SK-N-SH treated with all-trans-retinoic acid at 6 μM for 48 hours (cell line): Measurements from ENCODE around the gene DPYSL3.

Experiments
- ATAC-seq: fragments of 200-7000 bp; cut with Tn5 transposase; 3 replicates; pipeline ENCODE4 v1.9.1; 2020; ENCODE audit warnings: mild to moderate bottlenecking, moderate library complexity
- BACH2 ChIP-seq: fragments of 250-450 bp; sonication (Bioruptor Pico); IDR thresholded peaks from 2 replicates; pipeline ENCODE4 v1.9.0; 2021; ENCODE audit warnings: mild to moderate bottlenecking, borderline replicate concordance
- CSDC2 ChIP-seq: fragments of 250-450 bp; sonication (Bioruptor Pico); IDR thresholded peaks from 2 replicates; pipeline ENCODE4 v1.5.0; 2020; ENCODE audit warnings: mild to moderate bottlenecking, moderate library complexity
- ESRRG ChIP-seq: fragments of 250-450 bp; sonication (Bioruptor Pico); IDR thresholded peaks from 2 replicates; pipeline ENCODE4 v1.6.1; 2021; ENCODE audit warnings: mild to moderate bottlenecking
- GLIS3 ChIP-seq: fragments of 250-450 bp; sonication (Bioruptor Pico); IDR thresholded peaks from 2 replicates; pipeline ENCODE4 v1.5.0; 2020; ENCODE audit warnings: mild to moderate bottlenecking, moderate library complexity
- ISL1 ChIP-seq: fragments of 250-450 bp; sonication (Bioruptor Pico); IDR thresholded peaks from 2 replicates; pipeline ENCODE4 v2.1.2; 2022; ENCODE audit warnings: mild to moderate bottlenecking, moderate library complexity
- PPARA ChIP-seq: fragments of 250-450 bp; sonication (Bioruptor Pico); IDR thresholded peaks from 2 replicates; pipeline ENCODE4 v1.5.0; 2020; ENCODE audit warnings: mild to moderate bottlenecking, borderline replicate concordance
- RARB ChIP-seq: fragments of 250-450 bp; sonication (Bioruptor Pico); IDR thresholded peaks from 2 replicates; pipeline ENCODE4 v1.8.0; 2021; ENCODE audit warnings: mild to moderate bottlenecking, moderate library complexity
- SNAI2 ChIP-seq: fragments of 250-450 bp; sonication (Bioruptor Pico); IDR thresholded peaks from 2 replicates; pipeline ENCODE4 v1.5.0; 2020; ENCODE audit warnings: mild to moderate bottlenecking, moderate library complexity
- TCF4 ChIP-seq: fragments of 250-450 bp; sonication (Bioruptor Pico); IDR thresholded peaks from 2 replicates; pipeline ENCODE4 v1.8.0; 2021; ENCODE audit warnings: mild to moderate bottlenecking, moderate library complexity, borderline replicate concordance
- TOX ChIP-seq: fragments of 250-450 bp; sonication (Bioruptor Pico); IDR thresholded peaks from 2 replicates; pipeline ENCODE4 v1.8.0; 2021; ENCODE audit warnings: mild to moderate bottlenecking, moderate library complexity, borderline replicate concordance
- ZC3H10 ChIP-seq: fragments of 250-450 bp; sonication (Bioruptor Pico); IDR thresholded peaks from 2 replicates; pipeline ENCODE4 v1.5.1; 2021; ENCODE audit warnings: mild to moderate bottlenecking, moderate library complexity
- ZFP3 ChIP-seq: fragments of 250-450 bp; sonication (Bioruptor Pico); IDR thresholded peaks from 2 replicates; pipeline ENCODE4 v1.5.0; 2020; ENCODE audit warnings: mild to moderate bottlenecking, moderate library complexity
- ZFP30 ChIP-seq: fragments of 450-650 bp; formaldehyde crosslinking; IDR thresholded peaks from 2 replicates; pipeline ENCODE4 v1.5.0; 2022; ENCODE audit warnings: mild to moderate bottlenecking, moderate library complexity
- ZNF565 ChIP-seq: fragments of 450-650 bp; formaldehyde crosslinking; conservative IDR thresholded peaks from 2 replicates; pipeline ENCODE4 v1.5.0; 2020; ENCODE audit warnings: low read depth, mild to moderate bottlenecking, moderate library complexity
- TF ChIP-seq, protein P1 (sequence below): fragments of 250-450 bp; sonication (Bioruptor Pico); IDR thresholded peaks from 2 replicates; pipeline ENCODE4 v1.8.0; 2021; ENCODE audit warnings: low read depth, mild to moderate bottlenecking, moderate library complexity, borderline replicate concordance
- TF ChIP-seq, protein P2 (sequence below): fragments of 250-450 bp; sonication (Bioruptor Pico); IDR thresholded peaks from 2 replicates; pipeline ENCODE4 v1.5.1; 2020; ENCODE audit warnings: low read depth, mild to moderate bottlenecking, moderate library complexity
- TF ChIP-seq, protein P3 (sequence below): fragments of 250-450 bp; sonication (Bioruptor Pico); IDR thresholded peaks from 2 replicates; pipeline ENCODE4 v1.5.0; 2020; ENCODE audit warnings: mild to moderate bottlenecking, moderate library complexity
- TF ChIP-seq, protein P4 (sequence below): fragments of 250-450 bp; sonication (Bioruptor Pico); IDR thresholded peaks from 2 replicates; pipeline ENCODE4 v1.8.0; 2020; ENCODE audit warnings: mild to moderate bottlenecking, moderate library complexity, borderline replicate concordance
- TF ChIP-seq, protein P5 (sequence below): fragments of 250-450 bp; sonication (Bioruptor Pico); IDR thresholded peaks from 2 replicates; pipeline ENCODE4 v1.5.1; 2021; ENCODE audit warnings: mild to moderate bottlenecking, moderate library complexity

The DPYSL3 gene

DNA sequence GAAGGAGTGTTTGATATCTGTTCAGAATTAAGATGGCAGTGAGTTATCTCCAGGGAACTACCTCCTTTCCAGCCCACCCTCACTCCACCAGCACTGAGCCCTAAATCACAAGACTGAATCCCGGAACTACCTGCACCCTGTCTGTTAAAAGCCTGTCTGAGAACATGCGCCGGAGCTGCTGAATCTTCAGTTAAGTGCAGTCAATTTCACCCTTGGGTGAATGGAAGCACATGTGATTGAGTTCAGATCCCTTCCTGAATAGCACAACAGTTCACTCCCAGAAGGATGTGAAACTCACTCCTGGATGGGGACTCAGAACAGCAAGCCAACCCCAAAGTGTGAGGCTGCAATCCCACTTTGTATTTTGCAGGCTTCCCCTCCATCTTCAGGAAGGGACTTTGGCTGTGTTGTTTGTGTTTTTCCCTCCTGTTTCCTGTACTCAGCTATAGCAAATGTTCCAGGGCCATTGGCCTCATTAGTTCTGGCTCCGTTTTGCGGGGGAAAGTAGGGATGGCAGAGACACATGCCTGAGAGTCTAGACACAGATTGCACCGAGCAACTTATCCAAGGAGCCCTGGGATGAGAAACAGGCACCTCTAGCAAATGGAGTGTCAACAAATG is 43.4 kb downstream of the DPYSL3 start:
- ATAC-seq, result no peak

DNA sequence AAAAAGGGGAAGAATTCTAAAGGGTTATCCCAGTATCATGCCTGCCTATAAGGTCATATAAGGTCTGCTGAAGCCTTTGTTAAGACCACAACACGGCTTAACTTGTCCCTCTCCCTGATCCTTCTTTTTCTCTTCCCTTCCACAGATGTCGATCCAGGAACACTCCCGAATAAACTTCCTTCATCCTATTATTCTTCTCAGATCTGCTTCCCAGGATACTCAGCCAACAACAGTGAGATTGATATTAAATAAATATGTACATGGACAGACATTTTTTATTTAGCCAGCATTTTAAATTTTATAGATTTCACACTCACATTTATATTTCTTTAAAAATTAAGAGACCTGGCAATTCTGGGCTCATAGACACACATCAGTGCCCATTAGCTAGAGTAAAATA is 44.1 kb downstream of the DPYSL3 start:
- TF ChIP-seq, protein P1, sequence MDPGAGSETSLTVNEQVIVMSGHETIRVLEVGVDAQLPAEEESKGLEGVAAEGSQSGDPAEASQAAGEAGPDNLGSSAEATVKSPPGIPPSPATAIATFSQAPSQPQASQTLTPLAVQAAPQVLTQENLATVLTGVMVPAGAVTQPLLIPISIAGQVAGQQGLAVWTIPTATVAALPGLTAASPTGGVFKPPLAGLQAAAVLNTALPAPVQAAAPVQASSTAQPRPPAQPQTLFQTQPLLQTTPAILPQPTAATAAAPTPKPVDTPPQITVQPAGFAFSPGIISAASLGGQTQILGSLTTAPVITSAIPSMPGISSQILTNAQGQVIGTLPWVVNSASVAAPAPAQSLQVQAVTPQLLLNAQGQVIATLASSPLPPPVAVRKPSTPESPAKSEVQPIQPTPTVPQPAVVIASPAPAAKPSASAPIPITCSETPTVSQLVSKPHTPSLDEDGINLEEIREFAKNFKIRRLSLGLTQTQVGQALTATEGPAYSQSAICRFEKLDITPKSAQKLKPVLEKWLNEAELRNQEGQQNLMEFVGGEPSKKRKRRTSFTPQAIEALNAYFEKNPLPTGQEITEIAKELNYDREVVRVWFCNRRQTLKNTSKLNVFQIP (CRISPR knock-in tag), result no peak
- TF ChIP-seq CSDC2 (CRISPR knock-in tag) (no peak), ZFP30 (no peak), RARB (CRISPR knock-in tag) (no peak), SNAI2 (CRISPR knock-in tag) (no peak), ISL1 (CRISPR knock-in tag) (no peak), ZNF565 (CRISPR knock-in tag) (no peak), ZC3H10 (CRISPR knock-in tag) (no peak), GLIS3 (CRISPR knock-in tag) (no peak), ESRRG (CRISPR knock-in tag) (no peak), BACH2 (CRISPR knock-in tag) (no peak), TCF4 (no peak)
- TF ChIP-seq, protein P2, sequence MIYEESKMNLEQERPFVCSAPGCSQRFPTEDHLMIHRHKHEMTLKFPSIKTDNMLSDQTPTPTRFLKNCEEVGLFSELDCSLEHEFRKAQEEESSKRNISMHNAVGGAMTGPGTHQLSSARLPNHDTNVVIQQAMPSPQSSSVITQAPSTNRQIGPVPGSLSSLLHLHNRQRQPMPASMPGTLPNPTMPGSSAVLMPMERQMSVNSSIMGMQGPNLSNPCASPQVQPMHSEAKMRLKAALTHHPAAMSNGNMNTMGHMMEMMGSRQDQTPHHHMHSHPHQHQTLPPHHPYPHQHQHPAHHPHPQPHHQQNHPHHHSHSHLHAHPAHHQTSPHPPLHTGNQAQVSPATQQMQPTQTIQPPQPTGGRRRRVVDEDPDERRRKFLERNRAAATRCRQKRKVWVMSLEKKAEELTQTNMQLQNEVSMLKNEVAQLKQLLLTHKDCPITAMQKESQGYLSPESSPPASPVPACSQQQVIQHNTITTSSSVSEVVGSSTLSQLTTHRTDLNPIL (CRISPR knock-in tag), result no peak
- ATAC-seq, result no peak

More for the DNA sequence above, 43.4 kb downstream of the DPYSL3 start:
- TF ChIP-seq CSDC2 (CRISPR knock-in tag) (no peak), ISL1 (CRISPR knock-in tag) (no peak), ESRRG (CRISPR knock-in tag) (no peak), ZFP3 (CRISPR knock-in tag) (no peak), ZFP30 (no peak), TCF4 (no peak), PPARA (CRISPR knock-in tag) (no peak), TOX (CRISPR knock-in tag) (no peak), ZNF565 (CRISPR knock-in tag) (no peak), BACH2 (CRISPR knock-in tag) (no peak), RARB (CRISPR knock-in tag) (no peak)
- TF ChIP-seq, protein P3, sequence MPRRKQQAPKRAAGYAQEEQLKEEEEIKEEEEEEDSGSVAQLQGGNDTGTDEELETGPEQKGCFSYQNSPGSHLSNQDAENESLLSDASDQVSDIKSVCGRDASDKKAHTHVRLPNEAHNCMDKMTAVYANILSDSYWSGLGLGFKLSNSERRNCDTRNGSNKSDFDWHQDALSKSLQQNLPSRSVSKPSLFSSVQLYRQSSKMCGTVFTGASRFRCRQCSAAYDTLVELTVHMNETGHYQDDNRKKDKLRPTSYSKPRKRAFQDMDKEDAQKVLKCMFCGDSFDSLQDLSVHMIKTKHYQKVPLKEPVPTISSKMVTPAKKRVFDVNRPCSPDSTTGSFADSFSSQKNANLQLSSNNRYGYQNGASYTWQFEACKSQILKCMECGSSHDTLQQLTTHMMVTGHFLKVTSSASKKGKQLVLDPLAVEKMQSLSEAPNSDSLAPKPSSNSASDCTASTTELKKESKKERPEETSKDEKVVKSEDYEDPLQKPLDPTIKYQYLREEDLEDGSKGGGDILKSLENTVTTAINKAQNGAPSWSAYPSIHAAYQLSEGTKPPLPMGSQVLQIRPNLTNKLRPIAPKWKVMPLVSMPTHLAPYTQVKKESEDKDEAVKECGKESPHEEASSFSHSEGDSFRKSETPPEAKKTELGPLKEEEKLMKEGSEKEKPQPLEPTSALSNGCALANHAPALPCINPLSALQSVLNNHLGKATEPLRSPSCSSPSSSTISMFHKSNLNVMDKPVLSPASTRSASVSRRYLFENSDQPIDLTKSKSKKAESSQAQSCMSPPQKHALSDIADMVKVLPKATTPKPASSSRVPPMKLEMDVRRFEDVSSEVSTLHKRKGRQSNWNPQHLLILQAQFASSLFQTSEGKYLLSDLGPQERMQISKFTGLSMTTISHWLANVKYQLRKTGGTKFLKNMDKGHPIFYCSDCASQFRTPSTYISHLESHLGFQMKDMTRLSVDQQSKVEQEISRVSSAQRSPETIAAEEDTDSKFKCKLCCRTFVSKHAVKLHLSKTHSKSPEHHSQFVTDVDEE (CRISPR knock-in tag), result no peak
- TF ChIP-seq, protein P4, sequence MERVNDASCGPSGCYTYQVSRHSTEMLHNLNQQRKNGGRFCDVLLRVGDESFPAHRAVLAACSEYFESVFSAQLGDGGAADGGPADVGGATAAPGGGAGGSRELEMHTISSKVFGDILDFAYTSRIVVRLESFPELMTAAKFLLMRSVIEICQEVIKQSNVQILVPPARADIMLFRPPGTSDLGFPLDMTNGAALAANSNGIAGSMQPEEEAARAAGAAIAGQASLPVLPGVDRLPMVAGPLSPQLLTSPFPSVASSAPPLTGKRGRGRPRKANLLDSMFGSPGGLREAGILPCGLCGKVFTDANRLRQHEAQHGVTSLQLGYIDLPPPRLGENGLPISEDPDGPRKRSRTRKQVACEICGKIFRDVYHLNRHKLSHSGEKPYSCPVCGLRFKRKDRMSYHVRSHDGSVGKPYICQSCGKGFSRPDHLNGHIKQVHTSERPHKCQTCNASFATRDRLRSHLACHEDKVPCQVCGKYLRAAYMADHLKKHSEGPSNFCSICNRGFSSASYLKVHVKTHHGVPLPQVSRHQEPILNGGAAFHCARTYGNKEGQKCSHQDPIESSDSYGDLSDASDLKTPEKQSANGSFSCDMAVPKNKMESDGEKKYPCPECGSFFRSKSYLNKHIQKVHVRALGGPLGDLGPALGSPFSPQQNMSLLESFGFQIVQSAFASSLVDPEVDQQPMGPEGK, result no peak
- TF ChIP-seq, protein P1 (CRISPR knock-in tag), result no peak
- TF ChIP-seq, protein P5, sequence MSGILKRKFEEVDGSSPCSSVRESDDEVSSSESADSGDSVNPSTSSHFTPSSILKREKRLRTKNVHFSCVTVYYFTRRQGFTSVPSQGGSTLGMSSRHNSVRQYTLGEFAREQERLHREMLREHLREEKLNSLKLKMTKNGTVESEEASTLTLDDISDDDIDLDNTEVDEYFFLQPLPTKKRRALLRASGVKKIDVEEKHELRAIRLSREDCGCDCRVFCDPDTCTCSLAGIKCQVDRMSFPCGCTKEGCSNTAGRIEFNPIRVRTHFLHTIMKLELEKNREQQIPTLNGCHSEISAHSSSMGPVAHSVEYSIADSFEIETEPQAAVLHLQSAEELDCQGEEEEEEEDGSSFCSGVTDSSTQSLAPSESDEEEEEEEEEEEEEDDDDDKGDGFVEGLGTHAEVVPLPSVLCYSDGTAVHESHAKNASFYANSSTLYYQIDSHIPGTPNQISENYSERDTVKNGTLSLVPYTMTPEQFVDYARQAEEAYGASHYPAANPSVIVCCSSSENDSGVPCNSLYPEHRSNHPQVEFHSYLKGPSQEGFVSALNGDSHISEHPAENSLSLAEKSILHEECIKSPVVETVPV (CRISPR knock-in tag), result no peak
